Stomach (tissue), 4 donors: ENCODE measurements around the gene ANTKMT.

Experiments
- EP300 ChIP-seq: sonication (generic); formaldehyde crosslinking; IDR thresholded peaks from one replicate; pipeline ENCODE4 v1.6.1; 2017; ENCODE audit warnings: antibody characterized with exemption
- POLR2A ChIP-seq, 4 donors: fragments of 450-650 bp; IDR thresholded peaks; one replicate each; pipeline ENCODE4 v1.6.1; 2016; ENCODE audit warnings: antibody characterized with exemption in 4 of 4, control low read depth in 2 of 4, mild to moderate bottlenecking in 1 of 4, moderate library complexity in 1 of 4
- POLR2AphosphoS5 ChIP-seq, 3 donors: sonication (generic); formaldehyde crosslinking; IDR thresholded peaks; one replicate each; pipeline ENCODE4 v1.6.1; 2016; ENCODE audit warnings: antibody characterized with exemption in 3 of 3
- TF ChIP-seq, protein P1 (sequence below), 7 experiments: fragments of 450-650 bp in 4 of 7; fragments of 200-600 bp in 3 of 7; sonication (generic) in 3 of 7; IDR thresholded peaks; one replicate each; pipeline ENCODE4 v1.5.1; 2016 to 2019; ENCODE audit warnings: antibody characterized with exemption in 7 of 7, control low read depth in 2 of 7, mild to moderate bottlenecking in 1 of 7

DNA sequence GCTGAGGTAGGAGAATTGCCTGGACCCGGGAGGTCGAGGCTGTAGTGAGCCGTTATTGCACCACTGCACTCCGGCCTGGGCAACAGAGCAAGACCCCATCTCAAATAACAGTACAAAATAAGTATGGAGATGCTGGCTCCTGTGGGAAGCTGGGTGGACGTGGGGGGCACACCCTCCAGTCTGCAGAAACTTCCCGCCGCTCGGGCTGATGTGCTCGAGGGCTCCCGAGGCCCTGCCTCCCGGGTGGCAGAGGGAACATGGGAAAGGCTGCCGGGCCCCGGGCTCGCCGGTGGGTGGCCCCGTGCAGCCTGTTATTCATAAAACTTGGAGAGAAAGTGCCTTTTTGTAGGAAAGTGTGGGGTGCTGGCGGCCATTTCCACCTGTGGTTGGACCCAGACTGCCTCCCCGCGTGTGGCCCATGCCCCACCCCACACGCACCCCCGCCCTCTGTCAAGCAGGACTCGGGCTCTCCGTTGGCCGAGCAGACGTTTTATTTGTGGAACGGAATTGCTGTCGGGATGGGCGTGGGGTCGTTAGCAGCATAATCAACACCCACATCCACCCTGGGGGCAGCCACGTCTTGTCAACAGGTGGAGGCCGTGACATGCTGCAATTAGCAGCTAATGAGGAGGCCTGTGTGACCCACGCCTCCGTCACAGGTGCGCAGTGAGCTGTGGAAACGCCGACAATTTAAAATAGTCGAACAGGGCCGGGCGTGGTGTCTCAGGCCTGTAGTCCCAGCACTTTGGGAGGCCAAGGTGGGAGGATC lies 27.2 kb downstream of the ANTKMT start:
- TF ChIP-seq EP300 (no peak), POLR2A (IDR thresholded peaks at IDR 0.05) (no peak), POLR2AphosphoS5 (IDR thresholded peaks at IDR 0.05) (no peak)
- TF ChIP-seq, protein P1, sequence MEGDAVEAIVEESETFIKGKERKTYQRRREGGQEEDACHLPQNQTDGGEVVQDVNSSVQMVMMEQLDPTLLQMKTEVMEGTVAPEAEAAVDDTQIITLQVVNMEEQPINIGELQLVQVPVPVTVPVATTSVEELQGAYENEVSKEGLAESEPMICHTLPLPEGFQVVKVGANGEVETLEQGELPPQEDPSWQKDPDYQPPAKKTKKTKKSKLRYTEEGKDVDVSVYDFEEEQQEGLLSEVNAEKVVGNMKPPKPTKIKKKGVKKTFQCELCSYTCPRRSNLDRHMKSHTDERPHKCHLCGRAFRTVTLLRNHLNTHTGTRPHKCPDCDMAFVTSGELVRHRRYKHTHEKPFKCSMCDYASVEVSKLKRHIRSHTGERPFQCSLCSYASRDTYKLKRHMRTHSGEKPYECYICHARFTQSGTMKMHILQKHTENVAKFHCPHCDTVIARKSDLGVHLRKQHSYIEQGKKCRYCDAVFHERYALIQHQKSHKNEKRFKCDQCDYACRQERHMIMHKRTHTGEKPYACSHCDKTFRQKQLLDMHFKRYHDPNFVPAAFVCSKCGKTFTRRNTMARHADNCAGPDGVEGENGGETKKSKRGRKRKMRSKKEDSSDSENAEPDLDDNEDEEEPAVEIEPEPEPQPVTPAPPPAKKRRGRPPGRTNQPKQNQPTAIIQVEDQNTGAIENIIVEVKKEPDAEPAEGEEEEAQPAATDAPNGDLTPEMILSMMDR (IDR thresholded peaks at IDR 0.05): no peak
